ENCODE measurements around the gene TSPAN9.

Gene TSPAN9

DNA sequence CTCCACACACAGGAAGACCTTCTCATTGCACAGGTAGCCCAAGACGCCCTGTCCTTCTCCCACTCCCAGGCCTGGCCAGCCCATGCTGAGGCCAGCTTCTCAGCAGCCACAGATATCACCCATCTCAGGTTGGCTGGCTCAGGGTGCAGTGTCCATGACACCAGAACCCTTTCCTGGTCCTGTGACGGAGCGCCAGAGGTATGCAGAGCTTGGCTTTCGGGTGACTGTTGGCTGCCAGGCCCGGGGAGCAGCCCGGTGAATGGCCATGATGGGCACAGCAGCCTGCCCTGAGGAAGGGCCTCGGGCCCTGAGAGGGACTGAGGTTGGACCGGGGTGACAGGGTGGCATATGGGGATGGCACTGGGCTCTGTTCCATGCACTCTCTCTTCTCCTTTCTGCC is 173.4 kb downstream of the TSPAN9 start:
- DNase-seq (ENCODE audit: low read depth), result no peak

GRCh38 chr12:3251067-3251466 is 173.9 kb downstream of the TSPAN9 start:
- DNase-seq (ENCODE audit: low read depth), result no peak

DNA sequence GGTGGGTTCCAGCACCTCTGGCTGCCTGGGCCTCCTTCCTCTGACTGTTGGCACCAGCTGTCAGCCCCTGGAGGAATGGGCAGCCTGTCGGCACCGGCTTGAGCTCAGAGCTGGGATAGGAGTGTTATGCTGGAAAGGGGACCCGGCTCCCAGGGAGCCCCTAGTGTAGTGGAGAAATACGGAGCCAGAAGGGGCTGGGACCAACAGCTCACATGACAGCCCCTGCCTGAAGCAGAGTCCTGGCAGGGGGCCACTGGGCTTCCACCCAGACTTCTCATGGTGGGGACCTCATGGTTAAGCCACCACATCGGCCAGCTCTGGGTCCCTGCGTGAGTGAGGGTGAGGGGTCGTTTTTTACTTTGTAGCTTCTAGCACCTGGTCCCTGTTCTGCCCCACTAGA is 174.5 kb downstream of the TSPAN9 start:
- no peak for DNase-seq (ENCODE audit: low read depth)

DNA sequence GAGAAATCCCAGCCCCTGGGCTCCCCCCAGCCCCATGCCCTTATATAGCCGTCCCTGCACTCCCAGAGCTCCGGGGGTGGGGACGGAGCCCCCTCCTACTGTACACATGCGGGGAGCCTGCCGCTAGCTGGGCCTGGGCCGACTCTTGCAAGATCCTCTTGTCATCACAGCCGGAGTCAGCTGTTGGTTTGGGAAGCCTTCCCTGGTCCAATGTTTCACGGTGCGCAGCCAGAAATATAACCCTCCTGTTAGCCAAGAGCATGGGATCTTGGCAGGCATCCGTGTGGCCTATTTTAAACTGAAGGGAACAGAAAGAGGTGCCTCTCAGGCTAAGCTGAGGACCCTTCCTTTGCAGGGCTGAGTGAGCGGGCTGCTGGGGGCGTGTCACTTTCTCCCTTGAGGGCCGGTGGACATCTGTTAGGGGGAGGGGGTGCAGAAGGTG is 175.3 kb downstream of the TSPAN9 start:
- peak; percentile 42 for DNase-seq (ENCODE audit: low read depth)

DNA sequence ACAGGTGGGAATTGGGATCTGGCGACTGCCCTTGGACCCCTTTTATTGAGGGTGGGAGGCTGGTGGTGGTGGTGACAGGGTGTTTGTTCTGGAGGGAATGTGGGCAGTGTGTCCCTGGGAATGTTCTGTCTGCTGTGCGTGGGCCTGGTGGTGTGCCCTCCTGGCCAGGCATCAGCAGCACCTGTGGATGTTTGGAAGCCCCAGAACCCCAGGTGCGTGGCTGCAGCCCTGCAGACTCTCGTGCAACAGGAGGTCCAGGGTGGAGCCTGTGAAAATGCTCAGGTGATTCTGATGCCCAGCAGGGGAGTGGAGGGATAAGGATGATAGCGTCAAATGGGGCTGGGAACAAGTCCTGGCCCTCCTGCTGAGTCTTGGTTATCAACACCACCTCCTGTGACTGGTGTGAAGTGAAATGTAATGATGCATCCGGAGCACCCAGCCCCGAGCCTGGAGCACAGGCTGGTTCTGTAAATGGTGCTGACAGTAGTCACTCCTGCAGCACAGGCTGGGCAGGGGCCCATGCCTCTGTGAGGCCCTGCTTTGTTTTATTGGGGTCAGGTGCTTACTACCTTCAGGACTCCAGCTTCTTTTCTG is 176.6 kb downstream of the TSPAN9 start:
- no peak for DNase-seq (ENCODE audit: low read depth)

DNA sequence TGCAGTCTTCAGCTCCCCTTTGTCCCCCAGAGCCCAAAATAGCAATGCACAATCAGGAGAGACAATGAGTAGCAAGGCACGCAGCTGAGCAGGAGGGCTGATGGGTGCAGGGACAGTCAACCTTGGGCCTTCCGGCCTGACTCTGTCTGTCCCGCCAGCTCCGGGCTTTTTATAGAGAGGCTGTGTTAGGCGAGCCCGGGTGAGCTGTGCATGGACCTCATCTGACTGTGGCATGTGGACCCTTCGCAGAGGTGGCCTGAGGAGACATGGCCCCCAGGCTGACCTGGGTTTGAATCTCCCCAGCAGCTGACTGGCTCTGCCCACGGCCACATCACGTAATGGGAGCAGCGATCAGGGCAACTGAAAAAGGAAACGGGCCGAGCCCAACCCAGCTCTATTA is 177.9 kb downstream of the TSPAN9 start:
- DNase-seq (ENCODE audit: low read depth), result no peak

- no peak for DNase-seq (ENCODE audit: low read depth)
These were observed 179.0 kb downstream of the TSPAN9 start for GRCh38 chr12:3256103-3256631.

GRCh38 chr12:3257411-3257810 is 180.2 kb downstream of the TSPAN9 start:
- no peak for DNase-seq (ENCODE audit: low read depth)

- no peak for DNase-seq (ENCODE audit: low read depth)
These were observed 182.8 kb downstream of the TSPAN9 start for GRCh38 chr12:3259973-3260372.

DNA sequence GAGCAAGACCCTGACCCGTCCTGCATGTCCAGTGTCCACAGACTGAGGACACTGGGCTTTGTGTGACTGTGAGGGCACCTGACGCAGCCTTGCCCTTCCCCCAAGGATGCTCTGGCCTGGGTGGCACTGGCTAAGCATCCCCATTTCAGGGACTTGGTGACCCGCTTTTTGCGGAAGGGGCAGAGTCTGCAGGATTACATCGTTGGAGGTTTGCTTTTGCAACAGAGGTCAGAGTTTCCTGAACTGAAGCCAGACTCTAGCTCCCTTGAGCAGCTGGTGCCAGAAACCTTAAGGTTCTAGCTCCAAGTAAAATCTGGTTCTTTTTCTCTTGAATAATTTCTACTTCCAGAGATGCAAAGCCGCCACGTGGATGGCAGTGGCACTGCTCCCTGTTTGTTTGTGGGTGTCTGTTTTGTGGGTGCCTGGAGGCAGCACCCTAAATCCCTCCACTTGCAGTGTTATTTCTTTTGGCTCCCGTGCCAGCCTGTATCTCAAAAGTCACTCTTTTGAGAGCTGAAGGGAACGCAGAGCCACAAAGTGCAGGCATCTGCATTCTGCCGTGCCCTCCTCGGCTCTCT is 184.7 kb downstream of the TSPAN9 start:
- DNase-seq (ENCODE audit: low read depth), result peak; percentile 1

DNA sequence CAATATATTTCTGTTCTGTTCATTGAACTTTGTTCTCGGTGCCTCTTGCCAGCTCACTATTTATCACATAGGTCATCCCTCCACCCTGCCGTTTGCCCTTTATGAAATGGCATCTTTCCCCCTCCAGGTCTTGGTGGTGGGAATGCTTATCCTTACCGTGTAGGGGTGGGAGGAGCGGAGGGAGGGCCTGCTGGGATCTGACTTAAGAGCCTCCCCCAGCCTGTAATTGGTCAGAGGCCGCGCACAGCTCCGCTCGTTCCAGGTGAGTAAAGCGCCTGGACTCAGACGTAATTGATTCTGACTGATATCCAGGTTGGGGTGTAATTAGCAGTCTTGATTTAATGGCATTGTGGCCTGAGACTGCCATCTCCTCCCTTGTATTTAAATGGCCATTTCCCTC is 185.3 kb downstream of the TSPAN9 start:
- DNase-seq (ENCODE audit: low read depth), result no peak

DNA sequence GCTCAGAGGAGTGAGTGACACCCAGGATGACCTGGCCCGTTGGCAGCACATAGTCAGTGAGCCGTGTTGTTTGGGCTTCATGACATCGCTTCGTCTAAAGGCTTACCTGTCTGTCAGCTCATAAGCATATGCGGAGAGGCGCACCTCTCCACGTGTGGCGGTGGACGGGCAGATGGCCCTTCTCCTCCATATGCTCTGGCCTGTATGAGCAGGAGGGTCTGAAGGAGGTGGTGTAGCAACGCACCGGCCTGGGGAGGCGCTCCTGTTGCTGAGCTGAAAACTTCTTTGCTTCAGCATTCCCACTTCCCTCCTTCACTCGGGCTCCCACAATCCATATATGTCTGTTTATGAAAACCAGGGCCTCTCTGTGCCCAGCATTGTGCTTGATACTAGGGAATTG is 186.1 kb downstream of the TSPAN9 start:
- DNase-seq (ENCODE audit: low read depth), result no peak

DNA sequence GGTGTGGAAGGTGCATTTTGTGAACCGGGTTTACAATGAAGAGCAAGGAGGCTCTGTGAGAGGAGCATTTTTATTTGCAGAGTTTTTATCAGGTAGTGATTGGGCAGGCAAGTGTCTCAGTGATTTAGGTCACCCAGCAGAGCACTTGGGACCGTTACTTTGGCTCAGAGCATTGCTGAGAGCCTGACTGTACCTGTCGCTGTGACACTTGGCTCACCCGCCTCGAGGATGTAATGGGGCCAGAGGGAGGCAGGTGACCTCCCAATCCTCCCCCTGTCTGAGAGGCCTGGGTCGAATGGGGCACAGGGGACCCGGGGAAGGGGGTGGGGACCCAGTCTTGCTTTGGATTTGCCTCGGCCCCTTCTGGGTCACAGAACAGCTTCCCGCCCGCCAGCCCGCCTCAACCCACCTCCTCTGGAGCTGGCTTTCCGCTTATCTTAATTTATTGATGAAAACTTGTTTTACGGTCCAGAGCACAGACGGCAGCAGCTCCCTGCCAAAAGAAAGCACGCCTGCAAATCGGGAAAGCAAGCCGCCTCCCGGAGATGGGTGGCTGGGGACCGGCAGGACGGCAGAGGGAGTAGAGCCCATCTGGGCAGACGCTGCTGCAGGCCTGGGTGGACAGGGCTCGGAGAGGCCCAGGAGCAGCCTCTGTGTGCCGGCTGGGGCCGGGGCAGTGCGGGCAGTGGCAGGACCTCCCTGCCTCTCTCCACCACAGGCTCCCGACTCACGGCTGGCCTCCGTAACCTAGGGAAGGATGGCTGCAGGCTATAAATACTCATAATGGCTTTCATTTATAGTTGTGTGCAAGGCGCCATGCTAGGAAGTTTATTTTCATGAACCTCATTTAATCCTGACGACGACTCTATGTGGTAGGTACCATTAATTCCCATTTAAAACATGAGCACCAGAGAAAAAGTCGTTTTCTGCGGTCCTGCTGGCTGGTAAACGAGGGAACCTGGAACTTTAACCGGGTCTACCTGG is 187.1 kb downstream of the TSPAN9 start:
- no peak for DNase-seq (ENCODE audit: low read depth)

- no peak for DNase-seq (ENCODE audit: low read depth)
These were observed 188.2 kb downstream of the TSPAN9 start for GRCh38 chr12:3265406-3265805.

- no peak for DNase-seq (ENCODE audit: low read depth)
These were observed 189.5 kb downstream of the TSPAN9 start for GRCh38 chr12:3266638-3267037.

DNA sequence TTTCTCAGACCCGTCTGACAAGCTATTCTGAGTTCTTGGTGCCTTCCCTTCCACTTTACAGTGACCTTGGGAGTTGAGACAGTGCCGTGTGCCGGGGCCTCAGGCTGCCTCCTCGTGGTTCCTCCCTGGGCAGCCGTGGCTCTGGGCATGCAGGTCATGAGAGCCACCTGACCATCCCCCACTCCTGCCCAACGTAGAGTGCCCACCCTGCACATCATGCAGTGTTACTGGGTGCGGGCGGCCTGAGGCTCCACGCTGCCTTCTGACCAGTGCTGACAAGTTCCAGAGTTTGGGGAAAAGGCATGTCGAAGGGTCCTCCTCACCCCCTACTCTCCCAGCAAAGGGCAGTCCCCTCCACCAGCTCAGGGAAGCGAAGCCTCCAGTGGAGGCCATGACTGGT is 190.5 kb downstream of the TSPAN9 start:
- no peak for DNase-seq (ENCODE audit: low read depth)

DNA sequence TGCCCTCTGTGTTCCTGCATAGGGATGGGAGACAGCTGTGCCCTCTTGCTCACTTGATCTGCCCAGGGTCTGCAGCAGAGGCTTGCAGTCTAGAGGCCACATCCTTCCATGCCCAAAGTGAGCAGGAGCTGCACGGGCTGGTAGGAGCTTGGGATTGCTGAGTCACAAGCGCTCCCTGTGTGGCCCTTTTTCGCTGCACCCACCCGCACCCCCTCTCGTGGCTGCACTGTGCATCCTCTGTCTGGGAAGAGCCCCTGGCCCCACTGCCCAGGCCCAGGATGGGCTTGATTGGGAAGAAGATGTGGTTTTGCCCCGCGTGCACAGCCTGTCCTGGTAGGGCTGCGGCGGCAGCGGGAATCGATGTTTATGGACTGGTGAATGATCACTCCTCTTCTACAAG is 192.4 kb downstream of the TSPAN9 start:
- no peak for DNase-seq (ENCODE audit: low read depth)

DNA sequence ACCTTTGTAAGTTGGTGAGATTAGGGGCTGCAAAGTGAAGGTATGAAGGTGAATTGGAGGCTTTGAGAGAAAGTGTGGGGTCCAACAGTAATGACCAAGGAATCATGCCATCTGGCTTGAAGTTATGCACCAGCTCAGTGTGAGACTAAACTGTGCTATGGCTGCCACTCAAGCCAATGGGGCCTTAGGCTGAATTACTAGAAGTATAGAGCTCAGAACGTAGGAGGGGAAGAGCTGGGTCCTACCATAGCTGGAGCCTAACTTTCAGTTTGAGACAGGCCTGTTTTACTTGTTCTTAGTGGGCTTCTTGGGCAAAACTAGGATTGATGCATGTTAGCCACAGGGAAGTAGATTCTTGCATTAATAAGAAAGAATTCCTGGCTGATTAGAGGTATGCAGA is 194.0 kb downstream of the TSPAN9 start:
- DNase-seq (ENCODE audit: low read depth), result no peak

DNA sequence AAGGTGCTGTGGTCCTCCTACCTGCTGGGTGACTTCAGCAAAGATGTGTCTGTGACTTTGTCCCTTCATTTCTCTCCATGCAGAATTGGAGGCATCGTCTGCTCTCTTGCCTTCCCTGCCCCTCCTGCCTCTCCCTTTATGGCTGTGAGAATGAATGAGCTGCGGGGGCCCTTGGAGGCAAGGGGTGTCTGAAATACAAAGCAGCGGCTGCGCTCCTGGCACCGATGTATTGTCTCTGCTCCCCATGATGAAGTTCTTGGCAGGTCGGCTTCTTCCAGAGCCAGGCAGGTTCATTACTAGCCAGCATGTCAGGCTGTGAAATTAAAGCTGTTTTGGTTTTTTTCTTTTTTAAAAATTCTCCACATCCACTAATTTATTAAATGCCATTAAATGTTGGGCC is 194.5 kb downstream of the TSPAN9 start:
- DNase-seq (ENCODE audit: low read depth), result no peak

GRCh38 chr12:3272958-3273357 is 195.8 kb downstream of the TSPAN9 start:
- DNase-seq (ENCODE audit: low read depth), result no peak

DNA sequence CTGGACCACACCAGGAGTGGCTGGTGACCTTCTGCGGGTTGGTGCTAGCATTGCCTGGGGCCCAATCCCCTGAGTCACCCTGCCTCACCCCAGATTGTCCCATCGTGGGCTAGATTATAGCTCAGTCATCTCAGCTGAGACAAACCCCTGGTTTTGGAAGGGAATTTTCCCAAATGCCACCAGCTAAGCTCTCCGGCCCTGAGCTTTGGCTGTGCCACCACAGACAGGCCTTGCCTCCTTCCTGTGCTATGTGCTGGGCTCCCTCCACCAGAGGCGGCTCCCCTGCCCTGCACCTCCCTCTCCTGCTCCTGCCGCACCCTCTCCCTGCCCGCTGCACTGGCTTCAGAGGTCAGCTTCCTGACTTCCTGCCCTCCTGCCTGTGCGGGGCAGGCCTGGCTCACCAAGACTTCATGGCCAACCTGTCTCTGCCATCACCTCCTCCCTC is 196.3 kb downstream of the TSPAN9 start:
- DNase-seq (ENCODE audit: low read depth), result no peak

- no peak for DNase-seq (ENCODE audit: low read depth)
These were observed 197.5 kb downstream of the TSPAN9 start for GRCh38 chr12:3274664-3275063.

Data from fibroblast of the conjunctiva (primary cell).